ENCODE data around the gene CUL5.

- TF ChIP-seq CTCF (IDR thresholded peaks at IDR 0.05) (no peak), POLR2AphosphoS5 (IDR thresholded peaks at IDR 0.05) (no peak), POLR2A (IDR thresholded peaks at IDR 0.05) (no peak)
Observed at GRCh38 chr11:108048269-108048668, 39.6 kb downstream of the CUL5 start.

All from prostate gland (tissue), 2 donors.